ENCODE results near the gene DIP2A.

DNA sequence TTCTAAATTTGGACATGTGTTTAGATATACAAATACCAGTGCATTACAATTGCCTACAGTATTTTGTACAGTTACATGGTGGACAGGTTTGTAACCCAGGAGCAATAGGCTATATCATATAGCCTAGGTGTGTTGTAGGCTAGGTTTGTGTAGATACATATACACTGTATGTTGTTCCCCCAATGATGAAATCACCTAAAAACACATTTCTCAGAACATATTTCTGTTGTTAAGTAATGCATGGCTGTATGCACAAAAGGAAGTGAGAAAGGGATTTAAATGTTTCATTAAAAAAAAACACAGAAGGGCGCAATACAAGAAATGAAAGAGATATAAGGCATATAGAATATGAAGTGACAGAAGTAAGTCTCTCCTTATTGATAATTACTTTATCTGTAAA, 114.2 kb downstream of the DIP2A start:
- TF ChIP-seq, protein P1, sequence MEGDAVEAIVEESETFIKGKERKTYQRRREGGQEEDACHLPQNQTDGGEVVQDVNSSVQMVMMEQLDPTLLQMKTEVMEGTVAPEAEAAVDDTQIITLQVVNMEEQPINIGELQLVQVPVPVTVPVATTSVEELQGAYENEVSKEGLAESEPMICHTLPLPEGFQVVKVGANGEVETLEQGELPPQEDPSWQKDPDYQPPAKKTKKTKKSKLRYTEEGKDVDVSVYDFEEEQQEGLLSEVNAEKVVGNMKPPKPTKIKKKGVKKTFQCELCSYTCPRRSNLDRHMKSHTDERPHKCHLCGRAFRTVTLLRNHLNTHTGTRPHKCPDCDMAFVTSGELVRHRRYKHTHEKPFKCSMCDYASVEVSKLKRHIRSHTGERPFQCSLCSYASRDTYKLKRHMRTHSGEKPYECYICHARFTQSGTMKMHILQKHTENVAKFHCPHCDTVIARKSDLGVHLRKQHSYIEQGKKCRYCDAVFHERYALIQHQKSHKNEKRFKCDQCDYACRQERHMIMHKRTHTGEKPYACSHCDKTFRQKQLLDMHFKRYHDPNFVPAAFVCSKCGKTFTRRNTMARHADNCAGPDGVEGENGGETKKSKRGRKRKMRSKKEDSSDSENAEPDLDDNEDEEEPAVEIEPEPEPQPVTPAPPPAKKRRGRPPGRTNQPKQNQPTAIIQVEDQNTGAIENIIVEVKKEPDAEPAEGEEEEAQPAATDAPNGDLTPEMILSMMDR (IDR thresholded peaks at IDR 0.05; ENCODE audit: low read depth, low read length): no peak
- TF ChIP-seq EZH2phosphoT487 (IDR thresholded peaks at IDR 0.05; ENCODE audit: low read depth): no peak

Data from OCI-LY3 (cell line).